AG09309 (cell line): ENCODE measurements around the gene OTOG.

Experiments
- DNase-seq: peaks from one replicate; pipeline ENCODE4 v3.0.0-alpha.2; 2010; ENCODE audit warnings: low read depth
- H3K4me3 ChIP-seq: 2 replicates; pipeline ENCODE4 v1.5.1; 2011; ENCODE audit warnings: mild to moderate bottlenecking, low read depth, low read length, moderate library complexity; ENCODE audit not compliant: control insufficient read depth
- TF ChIP-seq, protein P1 (sequence below): IDR thresholded peaks from 2 replicates; pipeline ENCODE4 v1.5.1; 2011; ENCODE audit warnings: mild to moderate bottlenecking, low read depth, low read length, inconsistent platforms; ENCODE audit not compliant: insufficient read depth, control insufficient read depth; ENCODE audit errors: missing control alignments

Gene OTOG

DNA sequence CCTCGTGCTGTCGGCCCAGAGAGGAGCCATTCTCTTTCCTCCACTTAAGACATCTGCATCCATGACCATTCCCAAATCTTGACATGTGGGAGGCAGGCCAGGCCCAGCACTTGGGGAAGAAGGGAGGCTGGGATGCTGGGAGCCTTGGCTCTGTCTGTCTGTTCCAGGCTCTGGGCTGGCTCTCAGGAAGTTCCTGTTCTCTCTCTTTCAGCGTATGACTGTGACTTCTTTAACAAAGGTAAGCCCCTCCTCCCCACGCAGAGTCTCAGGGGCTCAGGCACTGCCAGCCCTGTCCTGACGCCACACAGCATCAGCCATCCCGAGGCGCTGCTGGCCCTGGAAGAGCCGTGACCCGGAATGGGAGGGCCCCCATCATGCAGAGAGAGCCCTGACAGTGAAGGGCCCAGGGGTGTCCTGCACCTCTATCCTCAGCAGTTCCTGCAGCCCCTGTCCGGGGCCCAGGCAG lies 52.4 kb downstream of the OTOG start:
- TF ChIP-seq, protein P1, sequence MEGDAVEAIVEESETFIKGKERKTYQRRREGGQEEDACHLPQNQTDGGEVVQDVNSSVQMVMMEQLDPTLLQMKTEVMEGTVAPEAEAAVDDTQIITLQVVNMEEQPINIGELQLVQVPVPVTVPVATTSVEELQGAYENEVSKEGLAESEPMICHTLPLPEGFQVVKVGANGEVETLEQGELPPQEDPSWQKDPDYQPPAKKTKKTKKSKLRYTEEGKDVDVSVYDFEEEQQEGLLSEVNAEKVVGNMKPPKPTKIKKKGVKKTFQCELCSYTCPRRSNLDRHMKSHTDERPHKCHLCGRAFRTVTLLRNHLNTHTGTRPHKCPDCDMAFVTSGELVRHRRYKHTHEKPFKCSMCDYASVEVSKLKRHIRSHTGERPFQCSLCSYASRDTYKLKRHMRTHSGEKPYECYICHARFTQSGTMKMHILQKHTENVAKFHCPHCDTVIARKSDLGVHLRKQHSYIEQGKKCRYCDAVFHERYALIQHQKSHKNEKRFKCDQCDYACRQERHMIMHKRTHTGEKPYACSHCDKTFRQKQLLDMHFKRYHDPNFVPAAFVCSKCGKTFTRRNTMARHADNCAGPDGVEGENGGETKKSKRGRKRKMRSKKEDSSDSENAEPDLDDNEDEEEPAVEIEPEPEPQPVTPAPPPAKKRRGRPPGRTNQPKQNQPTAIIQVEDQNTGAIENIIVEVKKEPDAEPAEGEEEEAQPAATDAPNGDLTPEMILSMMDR = no peak
- H3K4me3 ChIP-seq = no peak overlapping the region
- DNase-seq = no peak

DNA sequence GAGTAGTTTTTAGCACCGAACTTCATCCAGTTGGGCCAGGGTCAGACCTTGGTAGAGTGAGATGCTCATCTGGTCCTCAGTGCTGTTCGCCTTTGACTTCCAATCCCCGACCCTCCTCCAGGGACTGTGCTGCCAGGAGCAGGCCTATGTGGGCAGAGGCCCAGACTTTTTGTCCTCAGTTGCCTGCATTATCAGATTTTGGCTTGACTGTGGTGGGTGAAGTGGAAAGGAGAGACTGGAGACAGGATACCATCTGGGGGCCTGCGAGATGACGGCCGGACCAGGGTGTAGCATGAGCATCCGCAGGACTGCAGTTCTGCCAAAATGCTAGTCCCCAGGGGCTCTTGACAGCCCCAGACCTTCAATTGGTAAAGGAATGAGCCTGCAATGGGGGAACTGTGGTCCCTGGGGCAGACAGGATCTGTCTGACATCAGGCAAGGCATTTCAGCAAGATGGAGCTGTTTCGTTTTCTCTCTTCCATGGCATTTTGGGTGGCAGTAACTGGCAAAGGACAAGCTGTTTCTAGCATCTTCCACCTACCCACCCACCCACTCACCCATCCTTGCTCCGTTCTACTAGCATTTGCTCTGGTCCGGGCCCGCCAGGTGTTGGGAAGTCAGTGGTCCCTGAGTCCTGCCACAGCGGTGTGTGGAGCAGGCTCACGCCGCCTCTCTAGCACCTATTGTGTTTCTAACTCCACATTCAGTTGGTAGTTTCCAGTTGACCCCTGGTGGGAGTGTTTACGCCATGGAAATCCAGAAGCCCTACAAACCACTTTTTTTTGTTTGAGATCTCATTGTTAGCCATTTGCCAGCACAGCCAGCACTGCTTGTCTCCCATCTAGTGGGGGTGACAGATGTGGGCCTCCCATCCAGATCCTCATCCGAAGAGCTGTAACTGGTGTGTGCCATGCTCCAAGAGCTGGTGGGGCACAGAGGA lies 53.5 kb downstream of the OTOG start:
- H3K4me3 ChIP-seq = no peak overlapping the region
- no peak for DNase-seq
- TF ChIP-seq, protein P1 = no peak

DNA sequence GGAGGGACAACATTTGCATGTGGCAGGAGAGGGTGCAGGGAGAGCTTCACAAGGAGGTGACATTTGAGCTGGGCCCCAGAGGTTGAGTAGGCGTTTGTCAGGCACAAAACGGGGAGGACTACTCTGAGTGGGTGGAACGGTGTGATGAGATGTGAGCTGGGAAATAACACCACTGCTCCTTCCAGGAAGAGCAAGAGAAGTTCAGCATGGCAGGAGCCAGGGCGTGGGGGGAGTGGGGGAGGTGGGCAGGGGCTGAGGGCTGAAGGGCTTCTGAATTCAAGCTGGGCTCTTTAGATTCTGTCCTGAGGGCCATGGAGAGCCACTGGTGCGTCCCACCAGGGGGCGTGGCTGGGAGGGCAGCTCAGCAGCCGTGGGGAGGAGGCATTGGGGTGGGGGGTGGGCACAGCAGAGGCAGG lies 54.2 kb downstream of the OTOG start:
- no peak for DNase-seq
- no peak overlapping the region for H3K4me3 ChIP-seq
- TF ChIP-seq, protein P1 = no peak

DNA sequence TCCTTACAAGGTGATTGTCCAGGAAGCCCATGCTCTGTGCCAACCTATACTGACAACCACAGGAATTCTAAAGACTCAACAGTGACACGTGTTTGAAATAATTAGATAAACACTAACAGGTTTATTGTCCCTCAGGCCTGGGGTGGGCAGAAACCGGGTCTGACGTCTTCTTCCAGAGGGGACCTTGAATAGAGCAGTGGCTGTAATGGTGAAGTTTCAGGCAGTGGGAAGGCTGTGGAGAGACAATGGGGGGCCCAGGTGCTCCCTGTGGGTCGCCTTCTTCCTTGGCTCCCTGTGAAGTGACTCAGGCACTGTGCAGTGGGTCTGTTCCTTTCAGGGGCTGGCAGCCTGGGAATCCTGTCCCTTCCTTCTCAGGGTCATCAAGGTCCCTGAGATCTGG lies 54.6 kb downstream of the OTOG start:
- TF ChIP-seq, protein P1 = no peak

DNA sequence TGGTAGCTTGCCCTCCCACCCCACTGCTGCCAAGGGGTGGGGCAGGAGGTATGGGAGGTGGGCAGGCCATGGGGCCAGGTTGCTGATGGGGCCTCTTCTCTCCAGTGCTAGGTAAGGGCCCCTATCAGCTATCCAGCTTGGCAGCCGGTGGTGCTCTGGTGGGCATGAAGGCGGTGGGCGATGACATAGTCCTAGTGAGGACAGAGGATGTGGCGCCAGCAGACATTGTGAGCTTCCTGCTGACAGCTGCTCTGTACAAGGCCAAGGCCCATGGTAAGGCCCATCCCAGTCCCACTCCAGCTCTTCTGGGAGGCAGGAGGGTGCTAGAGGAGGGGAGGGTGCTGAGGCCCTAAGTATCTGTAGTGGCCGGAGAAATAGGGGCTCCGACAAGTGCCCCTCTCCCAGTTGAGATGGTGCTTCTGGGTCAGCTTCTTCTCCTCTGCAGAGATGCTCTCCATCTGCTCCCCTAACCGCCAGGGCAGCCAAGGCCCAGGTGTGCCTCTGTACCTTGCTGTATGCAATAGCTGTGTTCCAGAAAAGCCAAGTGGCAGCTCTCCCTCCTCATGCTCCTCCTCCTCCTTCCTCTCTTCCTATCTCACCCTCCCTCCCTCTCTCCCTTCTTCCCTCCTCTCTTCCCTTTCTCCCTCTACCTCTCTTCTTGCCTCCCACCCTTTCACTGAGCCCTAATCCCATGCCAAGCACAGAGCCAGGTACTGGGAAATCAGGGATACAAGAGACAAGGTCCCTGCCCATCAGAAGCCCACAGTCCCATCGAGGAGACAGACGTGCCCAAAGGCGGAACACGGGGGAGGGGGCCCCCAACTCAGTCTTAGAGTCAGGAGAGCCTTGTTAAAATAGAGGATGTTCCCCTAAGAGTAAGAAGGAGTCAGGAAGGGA lies 55.3 kb downstream of the OTOG start:
- no peak for DNase-seq
- TF ChIP-seq, protein P1 = no peak

More for the DNA sequence above, 54.6 kb downstream of the OTOG start:
- no peak for DNase-seq
- no peak overlapping the region for H3K4me3 ChIP-seq

DNA sequence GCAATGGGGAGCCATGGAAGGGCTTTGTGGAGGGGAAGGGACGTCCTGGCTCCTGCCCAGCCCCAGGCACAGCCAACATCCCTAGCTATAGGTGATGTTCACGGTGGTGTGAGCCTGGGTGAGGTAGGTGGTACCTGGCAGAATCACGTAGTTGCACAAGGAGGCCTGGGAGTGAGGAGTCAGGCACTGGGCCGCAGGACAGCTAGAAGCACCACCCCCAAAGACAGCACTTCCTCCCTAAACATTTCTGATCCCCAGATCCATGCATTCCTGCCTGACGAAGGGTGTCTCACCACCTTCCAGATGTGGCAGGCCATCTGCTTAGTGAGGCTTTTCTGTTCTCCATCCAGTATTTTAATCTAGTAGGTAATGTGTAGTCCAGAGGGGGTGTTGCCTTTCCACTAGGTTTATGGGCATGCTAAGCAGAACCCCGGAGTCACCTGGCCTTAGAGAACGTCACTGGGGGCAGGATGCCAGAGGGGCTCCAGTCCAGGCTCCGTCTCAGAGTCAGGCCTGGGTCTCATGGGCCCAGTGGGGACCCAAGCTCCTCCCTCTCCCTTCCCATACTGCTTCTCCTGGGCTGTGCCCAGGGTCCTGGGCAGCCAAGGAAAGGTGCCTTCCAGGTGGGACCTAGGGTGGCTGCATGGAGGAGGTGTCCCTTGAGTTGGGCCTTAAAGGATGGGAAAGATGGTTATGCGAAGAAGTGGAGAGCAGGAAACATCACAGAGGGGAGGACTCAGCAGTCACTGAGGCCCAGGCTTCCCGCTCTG lies 56.2 kb downstream of the OTOG start:
- no peak overlapping the region for H3K4me3 ChIP-seq
- TF ChIP-seq, protein P1 = no peak
- no peak for DNase-seq

More for the DNA sequence above, 55.3 kb downstream of the OTOG start:
- H3K4me3 ChIP-seq = no peak overlapping the region
